ENCODE results near the gene KLHL13.

Gene KLHL13

GRCh38 chrX:118038614-118039365 lies 77.8 kb downstream of the KLHL13 start:
- Histone ChIP-seq H3K79me2 (ENCODE audit: insufficient read depth, low read length) (no peaks in the 10 kb centered on the region), H3K27ac (ENCODE audit: low read depth, low read length) (no peak overlapping the region), H3K4me2 (ENCODE audit: low read depth, low read length, poor library complexity, severe bottlenecking) (no peak overlapping the region), H3K4me3 (ENCODE audit: insufficient read depth, low read length, poor library complexity, severe bottlenecking) (no peak overlapping the region), H3K36me3 (ENCODE audit: low read length) (no peaks in the 10 kb centered on the region), H3K9me3 (ENCODE audit: insufficient read depth, low read length) (no peaks in the 10 kb centered on the region), H3K9me2 (replicated peaks; ENCODE audit: insufficient read depth, low read length) (no peaks in the 10 kb centered on the region), H3K9ac (ENCODE audit: low read length) (no peak overlapping the region), H4K20me1 (ENCODE audit: low read depth, low read length) (no peaks in the 10 kb centered on the region), H3F3A (ENCODE audit: insufficient read depth) (no peaks in the 10 kb centered on the region), H3K27me3 (ENCODE audit: low read length) (no peaks in the 10 kb centered on the region), H2AFZ (ENCODE audit: low read depth, low read length, severe bottlenecking) (no peak overlapping the region)
- TF ChIP-seq EZH2phosphoT487 (conservative IDR thresholded peaks at IDR 0.05; ENCODE audit: low read length), result no peak
- no peak for TF ChIP-seq CTCF (IDR thresholded peaks at IDR 0.05; ENCODE audit: insufficient read depth, low read length, poor library complexity, severe bottlenecking)

GRCh38 chrX:118026631-118027030 lies 90.0 kb downstream of the KLHL13 start:
- no peaks in the 10 kb centered on the region for H3F3A ChIP-seq (ENCODE audit: insufficient read depth)
- no peak overlapping the region for H3K4me2 ChIP-seq (ENCODE audit: low read depth, low read length, poor library complexity, severe bottlenecking)
- no peak overlapping the region for H3K9ac ChIP-seq (ENCODE audit: low read length)
- no peaks in the 10 kb centered on the region for H3K27me3 ChIP-seq (ENCODE audit: low read length)
- H3K36me3 ChIP-seq (ENCODE audit: low read length), result no peaks in the 10 kb centered on the region
- no peaks in the 10 kb centered on the region for H3K9me3 ChIP-seq (ENCODE audit: insufficient read depth, low read length)
- no peaks in the 10 kb centered on the region for H4K20me1 ChIP-seq (ENCODE audit: low read depth, low read length)
- H3K9me2 ChIP-seq (replicated peaks; ENCODE audit: insufficient read depth, low read length), result no peaks in the 10 kb centered on the region
- TF ChIP-seq CTCF (IDR thresholded peaks at IDR 0.05; ENCODE audit: insufficient read depth, low read length, poor library complexity, severe bottlenecking), result no peak
- TF ChIP-seq EZH2phosphoT487 (conservative IDR thresholded peaks at IDR 0.05; ENCODE audit: low read length), result no peak
- no peak overlapping the region for H3K27ac ChIP-seq (ENCODE audit: low read depth, low read length)
- H2AFZ ChIP-seq (ENCODE audit: low read depth, low read length, severe bottlenecking), result no peak overlapping the region
- no peaks in the 10 kb centered on the region for H3K79me2 ChIP-seq (ENCODE audit: insufficient read depth, low read length)
- no peak overlapping the region for H3K4me3 ChIP-seq (ENCODE audit: insufficient read depth, low read length, poor library complexity, severe bottlenecking)

- H3F3A ChIP-seq (ENCODE audit: insufficient read depth), result no peaks in the 10 kb centered on the region
- H4K20me1 ChIP-seq (ENCODE audit: low read depth, low read length), result no peaks in the 10 kb centered on the region
- no peaks in the 10 kb centered on the region for H3K27me3 ChIP-seq (ENCODE audit: low read length)
- H2AFZ ChIP-seq (ENCODE audit: low read depth, low read length, severe bottlenecking), result no peak overlapping the region
- H3K36me3 ChIP-seq (ENCODE audit: low read length), result no peaks in the 10 kb centered on the region
- TF ChIP-seq EZH2phosphoT487 (conservative IDR thresholded peaks at IDR 0.05; ENCODE audit: low read length) (no peak), CTCF (IDR thresholded peaks at IDR 0.05; ENCODE audit: insufficient read depth, low read length, poor library complexity, severe bottlenecking) (no peak)
- no peak overlapping the region for H3K4me3 ChIP-seq (ENCODE audit: insufficient read depth, low read length, poor library complexity, severe bottlenecking)
- no peaks in the 10 kb centered on the region for H3K9me3 ChIP-seq (ENCODE audit: insufficient read depth, low read length)
- no peaks in the 10 kb centered on the region for H3K79me2 ChIP-seq (ENCODE audit: insufficient read depth, low read length)
- no peaks in the 10 kb centered on the region for H3K9me2 ChIP-seq (replicated peaks; ENCODE audit: insufficient read depth, low read length)
- H3K27ac ChIP-seq (ENCODE audit: low read depth, low read length), result no peak overlapping the region
- no peak overlapping the region for H3K9ac ChIP-seq (ENCODE audit: low read length)
- no peak overlapping the region for H3K4me2 ChIP-seq (ENCODE audit: low read depth, low read length, poor library complexity, severe bottlenecking)
Observed at GRCh38 chrX:118025226-118025625, 91.4 kb downstream of the KLHL13 start.

All from SU-DHL-6 (cell line).